HG02642 (cell line): ENCODE measurements around the gene KIAA0753.
"Not testable (repeated sequence)": the region's sequence is repeated elsewhere in the genome, so short reads cannot be mapped to it uniquely, and the experiment has no call there.

Experiments
- ATAC-seq: cut with Tn5 transposase; IDR thresholded peaks from one replicate; pipeline ENCODE4 v1.9.1; 2021; ENCODE audit warnings: mild to moderate bottlenecking; ENCODE audit not compliant: unreplicated experiment, poor library complexity

Gene KIAA0753

GRCh38 chr17:6573982-6574686, 66.4 kb downstream of the KIAA0753 start:
- no peak for ATAC-seq

- not testable (repeated sequence) for ATAC-seq
Observed at GRCh38 chr17:6573495-6573894, 67.0 kb downstream of the KIAA0753 start.

GRCh38 chr17:6572972-6573370, 67.5 kb downstream of the KIAA0753 start:
- ATAC-seq, result no peak

- no peak for ATAC-seq
Observed at GRCh38 chr17:6571452-6571781, 69.1 kb downstream of the KIAA0753 start.

- no peak for ATAC-seq
Observed at GRCh38 chr17:6570731-6571451, 69.6 kb downstream of the KIAA0753 start.

GRCh38 chr17:6569370-6570285, 70.9 kb downstream of the KIAA0753 start:
- ATAC-seq, result no peak

GRCh38 chr17:6568184-6568758, 72.2 kb downstream of the KIAA0753 start:
- ATAC-seq, result no peak

- no peak for ATAC-seq
Observed at GRCh38 chr17:6567528-6568183, 72.9 kb downstream of the KIAA0753 start.

GRCh38 chr17:6561446-6561845, 79.1 kb downstream of the KIAA0753 start:
- no peak for ATAC-seq

- no peak for ATAC-seq
Observed at GRCh38 chr17:6560496-6560895, 80.0 kb downstream of the KIAA0753 start.

GRCh38 chr17:6559753-6560215, 80.7 kb downstream of the KIAA0753 start:
- no peak for ATAC-seq

GRCh38 chr17:6558932-6559752, 81.4 kb downstream of the KIAA0753 start:
- ATAC-seq, result no peak

- ATAC-seq, result no peak
Observed at GRCh38 chr17:6558276-6558675, 82.2 kb downstream of the KIAA0753 start.

- no peak for ATAC-seq
Observed at GRCh38 chr17:6557040-6557438, 83.5 kb downstream of the KIAA0753 start.

GRCh38 chr17:6556121-6557039, 84.1 kb downstream of the KIAA0753 start, which contains the start of gene PITPNM3:
TSS of gene PITPNM3 (minus strand) at chr17:6556555. CDS start at chr17:6556406, 149 bp downstream.
- ATAC-seq, result no peak

GRCh38 chr17:6555331-6556120, 85.0 kb downstream of the KIAA0753 start:
- ATAC-seq, result no peak

GRCh38 chr17:6554871-6555330, 85.6 kb downstream of the KIAA0753 start:
- no peak for ATAC-seq
